Measurements from ENCODE around the gene RAG2.

The RAG2 gene

DNA sequence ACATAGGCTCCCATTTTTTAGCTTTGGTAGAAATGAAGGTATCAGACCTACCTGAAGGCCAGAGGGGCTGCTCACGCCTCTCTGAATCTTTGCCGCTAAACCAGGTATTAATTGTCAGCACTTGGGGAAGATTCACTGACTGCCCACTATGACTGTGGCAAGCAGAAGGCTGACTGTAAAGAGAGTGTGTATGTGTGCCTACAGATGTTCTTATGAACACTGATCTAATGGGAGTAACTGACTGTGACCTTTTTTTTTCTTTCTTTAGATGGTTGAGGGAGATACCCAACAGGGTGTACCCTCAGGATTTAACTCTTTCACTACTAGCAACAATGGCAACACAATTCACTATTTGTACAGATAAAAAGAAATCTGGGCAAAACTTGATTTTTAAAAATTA, at the start of gene RAG2:
RAG2 (minus strand) TSS at position 186 of the 400 bp plus-strand sequence. CDS start 4,068 bp downstream, outside the sequence.
- no peak for DNase-seq (ENCODE audit: low spot score)

DNA sequence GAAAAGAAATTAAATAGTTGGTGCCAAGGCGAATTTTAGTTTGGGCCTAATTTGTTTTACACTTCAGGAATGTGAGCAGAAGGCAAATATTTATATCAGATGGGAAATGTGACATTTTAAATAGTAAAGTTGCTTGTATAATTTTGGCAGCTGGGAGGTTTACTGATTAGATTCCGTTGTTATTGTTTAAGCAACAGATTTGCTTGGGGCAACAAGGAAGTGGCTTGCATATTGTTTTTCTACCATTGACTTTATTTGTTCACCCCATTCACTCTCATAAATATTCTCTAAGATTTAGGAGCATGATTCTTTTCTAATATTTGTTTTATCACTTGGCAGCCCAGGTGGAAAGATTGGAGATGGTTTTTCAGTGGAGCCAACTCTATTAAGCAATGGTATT, 40.5 kb upstream of the RAG2 start:
- no peak for DNase-seq (ENCODE audit: low spot score)

DNA sequence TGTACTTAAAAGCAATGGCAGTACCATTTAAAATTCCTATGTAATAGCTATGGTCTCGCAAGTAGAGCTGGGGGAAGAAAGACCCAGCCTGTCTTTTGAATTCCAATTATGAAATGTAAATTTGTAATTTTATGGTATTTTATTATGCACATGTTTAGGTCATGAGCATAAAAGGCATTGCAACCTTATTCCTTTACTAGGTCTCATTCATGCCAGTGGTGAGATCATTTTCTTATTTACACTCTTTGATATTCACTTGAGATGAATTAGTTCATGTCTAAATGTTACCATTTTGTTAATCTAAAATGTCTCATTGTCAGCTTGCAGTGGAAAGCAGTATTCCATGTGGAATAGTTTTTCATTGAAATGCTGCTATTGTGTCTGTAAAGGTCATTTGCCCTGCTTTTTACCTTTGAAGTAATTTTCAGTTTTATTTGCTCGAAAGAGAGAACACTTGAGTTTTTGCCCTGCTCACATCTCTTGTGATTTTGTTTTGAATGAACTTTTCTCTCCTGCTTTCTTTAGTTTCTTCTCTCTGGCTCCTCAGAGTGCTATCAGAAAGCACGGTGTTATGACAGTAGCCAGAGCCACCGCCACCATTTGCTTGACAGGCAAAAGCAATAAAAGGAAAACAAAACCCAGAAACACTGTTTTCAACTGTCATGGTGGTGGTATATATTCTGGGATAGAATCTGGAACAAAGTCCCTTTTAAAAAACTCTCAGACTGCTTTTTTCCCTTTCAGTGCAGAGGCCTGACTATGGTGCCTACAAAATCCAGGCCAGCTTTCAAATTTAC, 37.2 kb upstream of the RAG2 start:
- DNase-seq (ENCODE audit: low spot score), result no peak

DNA sequence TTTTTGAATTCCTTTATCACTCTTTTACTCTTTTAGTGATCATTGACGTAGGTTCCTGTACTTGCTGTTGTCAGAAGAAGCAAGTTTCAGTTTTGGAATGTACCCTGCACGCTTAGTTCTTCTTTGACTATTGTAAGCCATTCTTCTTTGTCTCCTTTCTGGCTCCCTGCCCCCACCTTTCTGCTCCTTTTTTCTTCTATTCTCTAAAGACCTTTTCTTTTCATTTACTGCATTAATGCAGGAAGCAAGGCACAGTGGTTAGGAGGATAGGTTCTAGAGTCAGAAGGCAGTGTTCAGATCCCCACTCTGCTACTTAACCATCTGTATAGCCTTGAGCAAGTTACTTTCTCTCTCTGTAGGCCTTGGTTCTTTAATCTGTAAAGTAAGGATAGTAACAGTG, 33.7 kb upstream of the RAG2 start:
- no peak for DNase-seq (ENCODE audit: low spot score)

DNA sequence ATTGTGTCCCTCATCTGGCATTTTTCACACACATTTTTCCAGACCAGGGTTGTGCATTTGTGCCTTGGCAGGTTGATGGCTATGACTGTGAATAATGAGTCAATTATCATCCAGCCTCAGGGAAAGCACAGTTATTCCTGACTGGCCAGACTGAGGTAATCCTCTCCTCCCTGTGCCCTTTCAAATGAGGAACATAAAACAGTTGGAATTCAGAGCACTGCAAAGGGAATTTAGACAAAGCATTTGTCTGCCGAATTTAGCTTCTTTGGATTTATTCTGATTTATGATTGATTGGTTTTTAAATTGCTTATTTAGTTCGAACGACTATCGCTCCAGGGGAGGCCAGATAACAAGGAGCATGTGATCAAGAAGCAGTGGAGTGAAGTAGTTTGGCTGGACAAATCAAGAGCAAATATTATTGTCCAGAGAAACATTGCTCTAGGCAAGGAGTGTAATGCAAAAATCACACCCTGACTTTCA, 30.8 kb upstream of the RAG2 start:
- no peak for DNase-seq (ENCODE audit: low spot score)

DNA sequence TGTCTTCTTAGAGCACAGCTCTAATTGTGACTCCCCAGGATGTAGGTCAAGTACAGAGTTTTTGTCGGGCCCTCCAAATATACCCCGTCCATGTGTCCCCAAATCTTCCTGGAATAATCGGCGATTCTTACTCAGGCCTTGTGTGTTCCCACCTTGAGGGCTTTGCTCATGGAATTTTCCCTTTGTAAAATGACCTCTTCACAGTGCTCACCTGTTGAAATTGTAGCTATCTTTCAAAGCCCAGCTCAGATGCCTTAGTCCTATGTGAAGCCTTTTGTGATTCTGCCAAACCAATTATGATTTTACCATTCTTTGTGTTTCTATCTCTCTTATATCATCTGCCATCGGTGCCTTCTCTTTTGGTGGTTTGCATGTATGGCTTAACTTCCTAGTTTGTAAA, 30.1 kb upstream of the RAG2 start:
- no peak for DNase-seq (ENCODE audit: low spot score)

DNA sequence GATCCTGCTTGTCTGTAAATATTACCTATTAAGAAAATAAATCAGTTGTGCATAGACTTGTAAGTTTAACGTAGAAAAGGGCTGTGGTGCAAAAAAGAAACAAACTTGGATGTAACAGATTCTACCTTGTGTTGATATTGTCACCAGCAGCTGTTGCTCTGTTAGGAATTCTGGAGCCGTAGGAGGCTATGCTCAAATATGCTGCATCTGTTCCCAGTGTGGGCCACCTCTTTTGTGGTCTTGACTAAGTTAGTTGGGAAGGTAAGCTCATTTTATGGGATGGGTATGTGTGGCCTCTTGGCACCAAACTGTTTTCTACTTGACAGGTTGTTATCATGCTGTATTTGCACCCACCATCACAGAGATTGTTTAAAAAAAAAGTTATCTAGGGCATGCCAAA, 29.4 kb upstream of the RAG2 start:
- DNase-seq (ENCODE audit: low spot score), result no peak

DNA sequence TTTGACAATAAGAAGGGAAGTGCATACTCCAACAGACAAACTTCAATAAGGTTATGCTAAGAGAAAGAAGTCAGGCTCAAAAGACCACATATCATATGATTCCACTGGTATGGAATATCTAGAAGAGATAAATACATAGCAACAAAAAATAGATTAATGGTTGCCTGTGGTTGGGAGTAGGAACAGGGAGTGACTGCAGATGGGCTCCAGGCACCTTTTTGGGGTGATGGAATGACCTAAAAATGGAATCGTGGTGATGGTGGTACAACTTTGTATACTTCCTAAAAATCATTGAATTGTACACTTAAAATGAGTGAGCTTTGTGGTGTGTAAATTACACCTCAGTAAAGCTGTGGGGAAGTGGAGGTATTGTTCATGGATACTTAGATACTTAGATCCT, 29.0 kb upstream of the RAG2 start:
- DNase-seq (ENCODE audit: low spot score), result no peak

DNA sequence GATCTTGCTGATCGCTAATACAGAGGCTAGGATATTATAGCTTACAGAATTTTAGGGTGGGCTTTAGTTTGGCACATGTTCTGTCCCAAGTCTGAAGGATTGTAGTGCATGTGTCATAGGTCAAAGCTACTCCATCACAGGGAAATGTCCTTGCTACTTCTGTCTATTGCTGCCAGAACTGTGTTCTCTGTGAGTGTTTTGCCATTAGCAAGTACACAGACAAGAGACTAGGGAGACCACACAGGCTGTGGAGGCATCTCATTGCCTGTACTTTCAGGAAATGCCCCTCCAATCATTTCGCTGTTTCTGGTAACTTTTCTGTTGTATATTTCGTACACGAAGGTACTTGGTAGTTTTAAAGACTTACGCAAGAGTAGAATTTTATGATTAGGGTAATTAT, 25.5 kb upstream of the RAG2 start:
- DNase-seq (ENCODE audit: low spot score), result no peak

DNA sequence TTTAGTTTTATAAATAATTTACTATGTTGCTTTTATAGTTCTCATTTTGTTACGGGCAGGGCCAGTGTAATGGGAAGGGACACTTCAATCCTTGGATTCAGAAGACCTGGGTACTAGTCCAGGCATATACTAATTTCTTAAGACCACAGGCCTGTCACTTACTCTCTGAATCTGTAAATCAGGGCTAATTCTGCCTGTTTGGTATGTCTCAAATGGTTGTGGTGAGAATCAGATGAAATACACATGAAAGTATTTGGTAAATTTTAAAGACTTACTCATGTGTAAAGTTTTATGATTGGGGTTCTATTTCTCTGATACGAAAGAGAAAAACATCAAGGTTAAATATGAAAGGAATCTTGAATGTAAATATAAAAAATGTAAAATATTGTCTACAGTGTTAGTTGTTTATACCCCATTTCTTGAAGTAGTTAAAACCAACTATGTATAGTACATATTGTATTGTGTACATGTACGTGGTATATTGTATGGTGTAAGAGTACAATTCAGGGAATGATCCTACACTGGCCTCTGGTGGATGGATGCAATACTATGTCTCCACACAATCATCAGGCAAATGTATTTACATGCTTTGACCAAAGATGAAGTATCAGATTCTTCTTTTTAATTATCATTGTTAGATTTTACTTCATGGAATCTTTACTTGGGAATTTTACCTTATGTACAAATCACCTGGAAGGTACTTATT, 24.5 kb upstream of the RAG2 start:
- DNase-seq (ENCODE audit: low spot score), result no peak

DNA sequence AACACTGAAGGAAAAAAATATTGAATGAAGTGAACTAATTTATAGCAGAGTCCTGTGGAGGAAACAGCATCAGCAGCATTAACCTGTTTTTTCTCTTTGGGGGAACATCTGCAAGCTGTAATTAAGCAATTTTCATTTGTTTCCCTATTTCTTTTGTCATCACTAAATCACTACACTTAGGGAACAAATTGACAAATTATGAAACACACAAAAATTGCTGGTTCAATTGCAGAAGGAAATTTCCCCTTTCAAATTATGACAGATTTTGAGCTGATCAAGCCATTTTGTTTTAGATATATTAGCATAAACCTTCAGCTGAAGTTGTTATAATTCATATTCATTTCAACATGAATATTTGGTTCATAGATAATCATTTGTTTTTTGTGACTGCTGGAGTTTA, 22.2 kb upstream of the RAG2 start:
- no peak for DNase-seq (ENCODE audit: low spot score)

DNA sequence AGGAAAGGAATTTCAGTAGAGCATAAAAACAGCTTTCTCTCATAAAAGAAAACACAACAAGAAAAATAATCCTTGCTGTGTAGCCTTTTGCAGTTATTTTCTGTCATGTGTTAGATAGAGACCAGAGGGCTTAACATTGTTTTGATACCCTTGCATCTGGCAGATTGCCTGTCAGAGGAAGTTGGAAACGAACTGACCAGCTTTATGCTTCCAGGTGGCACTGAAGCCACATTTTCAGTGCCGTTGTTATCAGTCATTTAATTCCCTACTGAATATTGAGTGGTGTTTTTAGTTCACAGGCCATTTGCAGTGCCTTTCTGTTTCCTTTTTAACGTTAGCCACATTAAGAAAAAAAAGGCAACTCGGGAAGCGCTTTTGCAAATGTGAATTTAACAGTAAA, 21.5 kb upstream of the RAG2 start:
- no peak for DNase-seq (ENCODE audit: low spot score)

DNA sequence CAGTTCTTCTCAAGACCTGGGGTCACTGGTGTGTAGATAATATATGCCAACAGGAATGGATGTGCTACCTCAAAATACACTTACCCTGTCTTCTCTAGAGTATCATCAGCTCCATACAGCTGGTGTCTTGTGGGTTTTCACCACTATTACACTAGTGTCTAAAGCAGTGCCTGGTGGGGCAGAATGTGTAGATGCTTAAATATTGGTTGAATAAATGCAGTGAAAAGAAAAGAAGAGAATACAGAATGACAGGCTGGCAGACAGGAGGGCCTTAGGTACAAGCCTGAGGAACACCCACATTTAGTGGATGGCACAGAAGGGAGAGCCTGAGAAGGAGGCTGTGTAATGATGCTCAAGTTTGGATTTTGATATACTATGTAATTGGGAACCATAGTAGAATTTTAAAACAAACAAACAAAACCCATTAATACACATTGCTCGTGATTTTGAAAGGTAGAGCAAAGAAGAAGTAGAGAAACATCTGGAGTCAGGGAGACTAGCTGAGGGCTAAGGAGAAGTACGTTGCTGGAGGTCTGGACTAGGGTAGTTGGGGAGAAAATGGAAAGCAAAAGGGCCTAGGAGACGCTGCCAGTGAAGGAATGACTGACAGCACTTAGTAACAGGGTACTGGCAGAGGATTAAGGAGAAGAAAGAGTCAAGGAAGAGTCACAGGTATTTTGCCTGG, 20.5 kb upstream of the RAG2 start:
- DNase-seq (ENCODE audit: low spot score), result no peak

DNA sequence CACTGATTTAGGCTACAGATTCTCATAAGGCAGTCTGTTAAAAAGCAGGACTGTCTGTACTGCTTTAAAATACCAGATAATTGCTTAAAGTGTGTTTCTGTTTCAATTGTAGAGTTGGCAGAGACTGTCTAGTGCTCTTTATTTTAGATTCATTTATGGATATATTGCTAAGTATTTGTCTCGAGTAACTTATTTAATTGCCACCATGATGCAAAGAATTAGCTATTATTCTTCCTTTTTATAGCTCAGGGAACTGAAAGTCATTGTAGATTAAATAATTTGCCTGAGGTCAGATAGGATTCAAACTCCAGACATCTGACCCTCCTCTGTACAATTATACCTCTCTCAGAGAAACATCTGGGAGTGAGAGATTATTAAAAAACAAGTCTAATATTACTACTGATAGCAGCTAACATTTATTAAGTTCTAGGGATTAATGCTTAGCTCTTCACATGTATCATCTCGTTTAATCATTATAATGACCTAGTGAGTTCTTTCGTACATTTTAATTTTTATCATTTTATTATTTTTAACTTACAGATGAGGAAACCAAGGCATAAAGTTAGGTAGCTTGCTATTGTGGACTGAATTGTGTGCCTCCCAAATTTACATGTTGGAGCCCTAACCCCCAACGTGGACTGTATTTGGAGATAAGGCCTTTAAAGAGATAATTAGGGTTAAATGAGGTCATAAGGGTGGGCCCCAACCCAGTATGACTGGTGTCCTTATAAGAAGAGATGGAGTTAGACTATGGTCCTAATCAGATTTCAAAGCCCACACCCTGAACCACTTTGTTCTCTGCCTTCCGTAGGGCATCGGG, 19.7 kb upstream of the RAG2 start:
- DNase-seq (ENCODE audit: low spot score), result no peak

DNA sequence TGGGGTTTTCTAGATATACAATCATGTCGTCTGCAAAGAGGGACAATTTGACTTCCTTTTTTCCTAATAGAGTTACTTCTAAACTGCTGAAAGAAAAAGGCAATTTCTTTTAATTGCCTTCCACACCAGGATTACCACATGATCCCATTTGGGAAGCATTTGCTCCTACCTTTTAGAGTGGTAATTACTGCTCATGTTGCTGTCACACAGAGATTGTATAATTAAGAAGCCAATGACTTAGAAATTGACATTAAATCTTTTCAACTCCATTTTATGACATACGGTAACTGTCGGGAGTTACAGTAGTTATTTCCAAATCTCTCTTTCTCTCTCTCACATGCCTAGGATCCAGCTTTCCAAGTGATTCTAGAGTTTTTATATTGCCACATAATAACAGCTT, 17.8 kb upstream of the RAG2 start:
- DNase-seq (ENCODE audit: low spot score), result no peak

DNA sequence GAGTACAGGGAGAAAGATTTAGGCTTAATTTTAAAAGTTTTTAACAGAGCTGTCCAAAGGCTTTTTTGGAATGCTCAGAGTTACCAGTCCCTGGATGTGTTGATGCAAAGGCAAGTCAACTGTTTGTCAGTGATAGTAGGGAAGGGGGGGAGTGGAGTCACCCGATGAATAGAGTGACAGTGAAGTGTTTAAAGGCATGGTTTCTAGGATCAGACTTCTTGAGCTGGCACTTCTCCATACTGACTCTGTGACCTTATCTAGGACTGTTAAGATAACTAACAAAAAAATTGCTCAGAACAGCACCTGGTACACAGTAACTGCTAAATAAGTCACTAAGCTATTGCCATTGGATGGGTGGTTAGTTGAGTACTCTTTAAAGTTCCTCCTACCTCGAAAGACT, 11.3 kb upstream of the RAG2 start:
- DNase-seq (ENCODE audit: low spot score), result no peak

DNA sequence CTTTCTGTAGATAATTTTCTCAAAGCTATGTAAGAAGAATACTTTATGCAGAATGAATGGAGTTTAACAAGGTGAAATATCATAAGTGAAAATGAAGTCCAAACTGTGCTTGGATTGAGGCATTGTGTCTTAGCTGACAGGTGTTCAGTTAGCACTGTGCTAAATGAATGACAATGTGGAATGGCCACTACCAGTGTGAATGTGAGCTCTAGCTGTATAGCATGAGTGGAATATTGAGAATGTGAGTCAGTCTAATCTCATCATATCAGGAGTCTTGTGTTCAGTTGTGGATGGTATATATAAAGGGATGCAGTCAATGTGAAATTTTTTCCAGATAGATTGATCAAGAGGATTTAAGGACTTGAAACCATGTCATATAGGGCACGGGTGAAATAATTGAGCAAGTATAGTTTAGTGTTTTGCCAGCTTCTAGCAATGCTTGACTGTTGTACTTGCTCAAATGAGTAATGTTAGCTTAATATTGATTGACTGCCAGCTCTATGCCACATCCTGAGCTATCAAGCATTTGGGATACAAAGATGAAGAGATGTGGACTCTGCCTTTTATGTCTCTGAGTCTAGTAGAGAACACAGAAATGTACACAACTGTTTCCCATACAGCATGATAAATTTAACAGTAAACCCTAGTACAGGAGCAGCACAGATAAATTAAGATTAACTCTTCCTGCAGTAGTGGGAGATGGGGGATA, 10.6 kb upstream of the RAG2 start:
- DNase-seq (ENCODE audit: low spot score), result no peak

DNA sequence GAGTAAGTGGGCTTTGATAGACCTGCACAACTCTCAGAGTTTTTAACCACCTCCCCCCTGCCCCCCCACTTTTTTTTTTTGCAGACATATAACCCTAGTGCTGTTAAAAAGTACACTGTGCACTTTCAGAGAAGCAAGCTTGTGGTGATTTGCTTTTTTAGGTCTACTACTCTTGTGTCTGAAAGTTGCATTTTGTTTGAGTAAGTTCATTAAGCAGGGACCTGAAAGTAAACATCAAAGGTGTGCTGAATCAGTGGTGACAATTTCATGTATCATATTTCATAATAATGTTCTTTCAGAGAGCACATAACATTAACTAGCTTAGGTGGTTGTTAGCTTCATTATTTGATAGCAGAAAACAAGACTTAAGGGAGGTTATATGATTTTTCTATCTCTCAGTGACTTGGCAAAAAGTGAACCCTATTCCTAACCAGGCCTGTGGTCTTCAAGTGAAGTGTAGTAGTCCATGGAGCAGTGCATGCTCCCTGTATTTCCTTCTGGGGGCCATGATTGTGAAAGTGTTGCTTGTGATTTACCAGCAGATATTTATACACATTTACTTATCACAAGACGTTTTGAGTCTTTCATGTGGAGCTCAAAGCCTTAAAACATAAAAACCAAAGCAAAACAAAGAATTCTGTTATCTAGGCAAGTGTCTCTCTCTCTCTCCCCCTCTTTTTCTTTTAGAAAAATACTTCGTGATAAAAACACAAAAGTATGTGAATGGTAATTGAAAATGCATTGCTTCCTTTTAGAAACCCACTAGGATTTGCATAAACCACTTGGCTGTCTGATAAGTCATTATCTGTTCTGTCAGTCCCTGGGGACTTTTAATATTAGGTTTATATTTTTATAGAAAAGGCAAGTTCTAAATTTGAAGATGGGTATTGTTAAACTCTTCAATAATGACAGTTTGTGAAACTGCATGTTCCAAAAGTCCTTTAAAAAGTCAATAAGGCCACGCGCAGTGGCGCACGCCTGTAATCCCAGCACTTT, 7.5 kb upstream of the RAG2 start:
- no peak for DNase-seq (ENCODE audit: low spot score)

DNA sequence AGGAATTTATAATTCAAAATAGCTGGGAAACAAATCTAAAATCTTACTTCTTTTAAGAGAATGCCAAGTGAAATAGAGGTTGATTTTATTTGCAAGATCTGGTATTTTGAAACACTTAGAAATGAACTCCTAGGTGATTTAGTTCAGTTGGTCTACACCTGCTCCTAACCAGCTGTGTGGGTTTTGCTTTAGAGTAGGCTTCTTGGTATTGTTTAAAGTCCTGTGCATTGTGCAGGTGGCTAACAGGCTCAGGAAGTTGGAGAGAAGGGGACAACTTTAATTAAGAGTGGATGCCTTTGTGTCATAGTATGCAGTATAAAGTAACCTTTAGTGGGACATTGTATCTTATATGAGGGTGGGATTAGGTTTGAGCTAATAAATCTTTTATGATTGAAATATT, 4.1 kb upstream of the RAG2 start:
- no peak for DNase-seq (ENCODE audit: low spot score)

DNA sequence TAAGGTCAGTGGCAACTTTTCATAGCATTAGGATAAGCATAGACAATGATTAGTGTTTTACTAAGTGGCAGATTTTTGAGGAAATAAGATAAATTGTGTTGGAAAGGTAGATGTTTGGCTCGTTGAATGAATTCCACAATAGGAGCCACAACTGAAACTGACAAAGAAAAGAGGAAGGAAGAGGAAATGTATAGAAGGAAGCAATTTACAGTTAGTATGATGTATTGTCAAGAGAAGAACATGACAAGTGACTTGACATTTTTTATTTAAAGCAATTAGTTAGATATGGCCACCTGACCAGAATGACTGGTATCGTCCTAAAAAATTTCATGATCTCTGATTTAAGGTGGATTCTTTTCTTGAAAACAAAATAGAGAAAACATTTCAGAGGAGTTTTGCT, 3.1 kb upstream of the RAG2 start:
- DNase-seq (ENCODE audit: low spot score), result no peak
